Large intestine (tissue), 3 donors: ENCODE results near the gene SOCS6. TPM values are rescaled to one million over a fixed set of nuclear protein-coding genes. Genes with fewer than 3 reads are reported as not detected.

Source experiments
- DNase-seq, 2 donors: peaks; one replicate each; pipeline versions ENCODE4 v3.0.0 to v3.0.0-alpha.2; 2013
- H3K27ac ChIP-seq: one replicate; pipeline ENCODE4 v1.5.1; 2013; ENCODE audit warnings: low read length
- H3K27me3 ChIP-seq: 2 replicates; pipeline ENCODE4 v1.6.1; 2013; ENCODE audit warnings: low read length; ENCODE audit not compliant: control insufficient read depth, insufficient read depth
- H3K36me3 ChIP-seq: 2 replicates; pipeline ENCODE4 v1.6.1; 2013; ENCODE audit warnings: low read length; ENCODE audit not compliant: control insufficient read depth, insufficient read depth
- H3K4me1 ChIP-seq: one replicate; pipeline ENCODE4 v1.6.1; 2013; ENCODE audit warnings: low read length; ENCODE audit not compliant: control insufficient read depth, insufficient read depth
- H3K4me3 ChIP-seq: one replicate; pipeline ENCODE4 v1.5.1; 2013; ENCODE audit warnings: low read length
- H3K9me3 ChIP-seq: one replicate; pipeline ENCODE4 v1.6.1; 2013; ENCODE audit warnings: mild to moderate bottlenecking, low read depth, low read length, moderate library complexity; ENCODE audit not compliant: control insufficient read depth
- WGBS: methylation state at CpG from one replicate; pipeline ENCODE4 v1.1.5; 2013; ENCODE audit warnings: low lambda C conversion rate; ENCODE audit not compliant: insufficient coverage; 5-methylcytosine and 5-hydroxymethylcytosine counted together
- polyA plus RNA-seq: library from polyadenylated mRNA; unstranded; fragments of 120-200 nt; gene quantifications from one replicate; pipeline ENCODE4 v1.2.1, GENCODE V29; 2013

SOCS6 gene
- polyA plus RNA-seq, 1 donor = 37.3 TPM

DNA sequence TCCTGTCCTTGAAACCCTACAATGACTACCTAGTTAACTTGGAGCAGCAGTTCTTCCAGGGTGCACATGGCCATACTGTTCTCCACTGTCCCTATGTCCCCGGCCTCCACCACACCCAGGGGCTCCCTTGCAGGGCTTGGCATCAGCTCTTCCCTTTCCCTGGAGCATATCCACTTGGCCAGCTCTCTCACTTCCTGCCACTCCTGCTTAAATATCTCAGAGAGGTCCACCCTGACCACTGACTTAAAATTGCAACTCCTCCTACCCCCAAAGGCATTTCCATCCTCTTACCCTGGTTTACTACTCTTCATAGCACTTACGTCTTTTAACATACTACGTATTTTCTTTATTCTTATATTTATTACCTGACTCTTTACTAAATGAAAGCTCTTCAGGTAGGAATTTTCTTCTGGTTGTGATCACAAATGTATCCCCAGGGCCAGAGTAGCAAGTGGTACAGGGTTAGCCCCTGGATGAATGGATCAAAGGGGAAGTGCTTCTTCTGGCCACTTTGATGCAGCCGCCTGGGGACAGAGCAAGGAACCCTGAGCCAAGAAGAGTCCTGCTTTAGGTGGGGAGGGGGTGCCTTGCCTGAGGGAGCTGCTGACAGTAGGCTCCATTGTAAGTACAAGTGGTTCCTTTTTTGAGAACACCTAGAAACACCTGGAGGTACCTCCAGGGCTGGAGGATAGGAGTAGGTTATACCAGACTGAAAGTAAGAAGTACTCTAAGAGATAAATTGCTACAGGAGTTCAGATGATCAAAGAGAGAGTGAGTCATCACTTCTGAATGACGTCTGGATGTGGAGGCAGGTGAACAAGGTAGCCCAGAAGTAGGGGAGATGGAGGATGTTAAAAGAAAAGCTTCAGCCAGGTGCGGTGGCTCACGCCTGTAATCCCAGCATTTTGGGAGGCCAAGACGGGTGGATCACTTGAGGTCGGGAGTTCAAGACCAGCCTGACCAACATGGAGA lies 82.2 kb downstream of the SOCS6 start:
- Histone ChIP-seq H3K27me3 (no peaks in the 10 kb centered on the region), H3K36me3 (no peaks in the 10 kb centered on the region), H3K27ac (no peak overlapping the region), H3K9me3 (no peaks in the 10 kb centered on the region), H3K4me1 (peaks cover 31% of the 10 kb centered on the region), H3K4me3 (no peak overlapping the region)
- WGBS = 76% methylated on average over 3 of the region's 9 CpGs
- peak; percentile 23 to 60 for DNase-seq

DNA sequence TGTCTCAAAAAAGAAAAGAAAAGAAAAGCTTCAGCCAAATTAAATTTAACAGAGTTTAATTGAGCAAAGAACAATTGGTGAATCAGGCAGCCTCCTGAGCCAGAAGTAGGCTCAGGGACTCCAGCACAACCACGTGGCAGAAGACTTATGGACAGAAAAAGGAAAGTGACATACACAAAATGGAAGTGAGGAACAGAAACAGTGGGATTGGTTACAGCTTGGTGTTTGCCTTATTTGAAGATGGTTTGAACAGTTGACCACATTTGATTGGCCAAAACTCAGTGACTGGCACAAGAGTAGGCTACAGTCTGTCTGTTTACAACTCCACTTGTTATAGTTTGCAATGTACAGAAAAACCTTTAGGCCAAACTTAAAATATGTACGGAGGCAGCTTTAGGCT lies 83.1 kb downstream of the SOCS6 start:
- no peak for DNase-seq
- Histone ChIP-seq H3K27ac (no peak overlapping the region), H3K4me3 (no peak overlapping the region), H3K36me3 (no peaks in the 10 kb centered on the region), H3K4me1 (peaks cover 32% of the 10 kb centered on the region), H3K9me3 (no peaks in the 10 kb centered on the region), H3K27me3 (no peaks in the 10 kb centered on the region)
- WGBS = no CpG with 5 or more reads among the region's 2 CpGs

DNA sequence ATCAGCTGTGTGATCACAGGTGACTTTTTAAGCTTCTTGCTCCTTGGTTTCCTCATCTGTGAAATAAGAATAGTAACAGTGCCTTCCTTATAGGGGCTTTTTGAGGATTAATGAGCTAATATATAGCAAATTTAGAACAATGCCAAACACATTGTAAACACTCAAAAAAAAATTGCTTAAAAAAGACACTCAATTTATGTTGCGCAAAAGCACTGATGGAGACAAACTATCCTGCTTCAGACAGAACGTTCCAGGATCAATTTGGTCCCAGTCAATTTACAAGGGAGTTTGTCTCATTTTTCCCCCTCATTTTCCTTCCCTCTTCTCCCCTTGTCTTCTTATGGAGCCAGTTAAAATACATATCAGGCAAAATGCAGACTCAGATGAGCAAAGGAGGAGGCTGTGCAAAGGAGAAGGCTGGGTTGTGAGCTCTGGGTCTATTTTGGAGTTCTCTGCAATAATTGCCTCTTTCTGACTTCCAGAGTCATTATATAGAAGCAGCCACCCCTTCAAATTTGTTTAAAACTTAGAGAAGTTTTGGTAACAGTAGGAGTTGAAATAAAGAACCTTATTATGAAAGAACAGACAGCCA lies 83.7 kb downstream of the SOCS6 start:
- peak overlapping the region; percentile 83 for H3K27ac ChIP-seq
- WGBS = 100% methylated on average over 2 of the region's 2 CpGs
- no peaks in the 10 kb centered on the region for H3K27me3 ChIP-seq
- no peak overlapping the region for H3K4me3 ChIP-seq
- peaks cover 38% of the 10 kb centered on the region for H3K4me1 ChIP-seq
- no peaks in the 10 kb centered on the region for H3K9me3 ChIP-seq
- no peaks in the 10 kb centered on the region for H3K36me3 ChIP-seq
- no peak for DNase-seq

DNA sequence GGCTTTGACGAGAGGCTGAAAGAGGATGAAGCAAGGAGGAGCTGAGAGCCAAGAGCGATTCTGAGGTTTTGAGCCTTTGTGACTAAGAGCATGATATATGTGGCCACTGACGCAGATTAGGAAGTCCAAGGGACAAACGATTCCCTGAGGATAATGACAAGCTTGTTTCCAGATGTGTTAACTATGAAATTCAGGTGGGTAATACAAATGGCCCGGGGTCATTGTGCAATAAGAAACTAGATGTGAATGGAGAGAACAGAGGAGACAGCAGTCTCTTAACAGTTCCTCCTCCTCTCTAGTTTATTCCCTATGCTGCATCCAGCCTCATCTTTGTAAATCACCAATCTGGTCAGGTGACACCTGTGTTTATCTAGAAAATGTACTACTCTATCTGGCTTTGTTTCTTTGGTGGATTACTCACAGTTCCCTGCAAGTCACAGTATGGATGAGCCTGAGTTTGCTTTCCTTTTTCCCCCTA lies 84.2 kb downstream of the SOCS6 start:
- H3K36me3 ChIP-seq = no peaks in the 10 kb centered on the region
- H3K9me3 ChIP-seq = no peaks in the 10 kb centered on the region
- peak overlapping the region; percentile 83 for H3K27ac ChIP-seq
- no peaks in the 10 kb centered on the region for H3K27me3 ChIP-seq
- WGBS = 20% methylated on average over 1 of the region's 5 CpGs
- DNase-seq = peak; percentile 45 to 79
- peaks cover 43% of the 10 kb centered on the region for H3K4me1 ChIP-seq
- H3K4me3 ChIP-seq = no peak overlapping the region

DNA sequence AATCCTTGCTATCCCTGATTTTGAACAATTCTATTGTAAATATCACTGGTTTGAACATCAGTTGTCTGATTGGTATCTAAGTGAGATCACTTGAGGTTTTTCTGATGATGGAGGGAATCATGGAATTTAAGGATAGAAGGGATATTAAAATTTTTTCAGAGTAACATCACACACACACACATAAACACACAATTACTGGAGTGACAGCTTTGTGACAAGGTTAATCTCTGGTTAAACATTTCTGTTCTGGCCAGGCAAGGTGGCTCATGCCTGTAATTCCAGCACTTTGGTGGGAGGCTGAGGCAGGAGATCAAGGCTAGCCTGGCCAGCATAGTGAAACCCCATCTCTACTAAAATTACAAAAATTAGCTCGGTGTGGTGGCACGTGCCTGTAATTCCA lies 85.3 kb downstream of the SOCS6 start:
- WGBS = no CpG with 5 or more reads among the region's 2 CpGs
- H3K4me1 ChIP-seq = peaks cover 50% of the 10 kb centered on the region
- H3K4me3 ChIP-seq = no peak overlapping the region
- H3K36me3 ChIP-seq = no peaks in the 10 kb centered on the region
- H3K27me3 ChIP-seq = no peaks in the 10 kb centered on the region
- no peak for DNase-seq
- peak overlapping the region; percentile 83 for H3K27ac ChIP-seq
- H3K9me3 ChIP-seq = no peaks in the 10 kb centered on the region

DNA sequence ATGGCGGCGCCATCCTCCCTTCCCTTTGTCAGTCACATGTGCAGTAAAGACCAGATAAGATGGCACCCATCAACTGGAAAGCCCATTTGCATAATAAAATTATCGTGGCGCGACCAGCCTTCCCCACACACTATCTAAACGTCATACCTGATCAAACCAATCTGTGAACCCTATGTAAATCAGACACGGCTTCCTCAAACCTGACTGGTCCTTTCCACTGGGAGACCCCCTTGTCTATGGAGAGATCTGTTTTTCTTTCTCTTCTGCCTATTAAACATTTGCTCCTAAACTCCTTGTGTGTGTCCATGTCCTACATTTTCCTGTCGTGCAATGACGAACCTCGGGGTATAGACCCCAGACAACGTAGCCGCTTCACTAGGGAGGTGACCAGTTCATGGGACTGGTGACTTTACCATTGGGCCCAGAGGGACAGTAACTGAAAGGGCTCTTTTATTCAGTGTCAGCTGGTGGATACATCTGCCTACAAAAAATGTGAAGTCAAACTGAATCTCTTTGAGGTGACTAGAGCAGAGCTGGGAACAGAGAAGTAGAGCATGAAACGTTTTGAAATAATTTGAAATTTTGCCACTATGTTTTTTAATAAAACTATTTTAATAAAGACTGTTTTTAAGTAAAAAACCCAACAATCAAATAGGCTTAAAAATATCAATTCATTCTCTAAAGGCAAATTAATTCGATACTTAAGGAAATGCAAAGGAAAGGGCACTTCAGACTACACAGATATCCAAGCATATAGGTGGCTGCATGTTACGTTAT lies 87.5 kb downstream of the SOCS6 start:
- no peak for DNase-seq
- no peak overlapping the region for H3K4me3 ChIP-seq
- peak overlapping the region; percentile 93 for H3K27ac ChIP-seq
- H3K9me3 ChIP-seq = no peaks in the 10 kb centered on the region
- WGBS = 35% methylated on average over 4 of the region's 15 CpGs
- H3K4me1 ChIP-seq = peaks cover 60% of the 10 kb centered on the region
- no peaks in the 10 kb centered on the region for H3K27me3 ChIP-seq
- H3K36me3 ChIP-seq = no peaks in the 10 kb centered on the region

DNA sequence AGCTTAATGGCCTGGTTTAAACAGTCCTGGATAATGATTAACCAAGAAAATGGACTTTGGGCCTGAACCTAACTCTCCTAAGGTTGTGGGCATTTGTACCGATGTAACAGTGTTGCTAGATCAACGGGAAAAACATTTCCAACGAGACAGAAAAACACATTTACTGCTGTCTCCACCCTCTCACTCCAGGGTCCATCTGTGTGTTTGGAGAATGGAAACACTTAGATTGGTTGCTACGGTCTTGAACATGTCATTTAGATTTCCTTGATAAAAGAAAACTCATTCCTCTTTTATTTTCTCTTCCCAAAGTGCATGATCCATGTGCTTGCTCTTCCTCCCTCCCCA lies 88.0 kb downstream of the SOCS6 start:
- no peak overlapping the region for H3K4me3 ChIP-seq
- no CpG with 5 or more reads among the region's 4 CpGs for WGBS
- H3K36me3 ChIP-seq = no peaks in the 10 kb centered on the region
- no peaks in the 10 kb centered on the region for H3K9me3 ChIP-seq
- peaks cover 66% of the 10 kb centered on the region for H3K4me1 ChIP-seq
- peak; percentile 95 to 99 for DNase-seq
- H3K27me3 ChIP-seq = no peaks in the 10 kb centered on the region
- peak overlapping the region; percentile 93 for H3K27ac ChIP-seq

DNA sequence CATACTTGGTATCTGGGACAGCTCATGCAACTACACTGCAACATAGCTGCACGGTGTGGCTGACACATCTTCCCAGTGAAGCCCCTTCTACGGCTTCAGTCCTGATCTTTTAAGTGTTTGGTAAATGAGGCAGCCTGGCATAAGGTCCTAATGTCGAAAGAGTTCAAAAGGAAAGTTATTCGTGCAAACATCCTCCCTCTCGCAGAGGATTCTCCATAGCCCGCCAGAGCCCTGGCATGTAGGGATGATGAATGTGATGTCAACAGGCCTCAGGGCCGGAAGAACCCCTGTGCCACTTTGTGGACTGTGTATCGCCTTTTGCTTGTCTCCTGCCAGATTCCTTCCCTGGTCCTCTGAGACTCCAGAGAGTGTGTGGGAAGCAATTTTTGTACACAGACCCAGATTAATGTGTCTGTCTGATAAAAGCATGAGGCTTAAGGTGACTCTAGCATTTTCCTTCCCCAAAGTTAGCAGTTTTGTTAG lies 88.5 kb downstream of the SOCS6 start:
- Histone ChIP-seq H3K36me3 (no peaks in the 10 kb centered on the region), H3K27me3 (no peaks in the 10 kb centered on the region), H3K4me1 (peaks cover 66% of the 10 kb centered on the region), H3K4me3 (no peak overlapping the region), H3K9me3 (no peaks in the 10 kb centered on the region), H3K27ac (peak overlapping the region; percentile 93)
- DNase-seq = peak in 1 of 2 donors; percentile 64
- WGBS = no CpG with 5 or more reads among the region's 8 CpGs

DNA sequence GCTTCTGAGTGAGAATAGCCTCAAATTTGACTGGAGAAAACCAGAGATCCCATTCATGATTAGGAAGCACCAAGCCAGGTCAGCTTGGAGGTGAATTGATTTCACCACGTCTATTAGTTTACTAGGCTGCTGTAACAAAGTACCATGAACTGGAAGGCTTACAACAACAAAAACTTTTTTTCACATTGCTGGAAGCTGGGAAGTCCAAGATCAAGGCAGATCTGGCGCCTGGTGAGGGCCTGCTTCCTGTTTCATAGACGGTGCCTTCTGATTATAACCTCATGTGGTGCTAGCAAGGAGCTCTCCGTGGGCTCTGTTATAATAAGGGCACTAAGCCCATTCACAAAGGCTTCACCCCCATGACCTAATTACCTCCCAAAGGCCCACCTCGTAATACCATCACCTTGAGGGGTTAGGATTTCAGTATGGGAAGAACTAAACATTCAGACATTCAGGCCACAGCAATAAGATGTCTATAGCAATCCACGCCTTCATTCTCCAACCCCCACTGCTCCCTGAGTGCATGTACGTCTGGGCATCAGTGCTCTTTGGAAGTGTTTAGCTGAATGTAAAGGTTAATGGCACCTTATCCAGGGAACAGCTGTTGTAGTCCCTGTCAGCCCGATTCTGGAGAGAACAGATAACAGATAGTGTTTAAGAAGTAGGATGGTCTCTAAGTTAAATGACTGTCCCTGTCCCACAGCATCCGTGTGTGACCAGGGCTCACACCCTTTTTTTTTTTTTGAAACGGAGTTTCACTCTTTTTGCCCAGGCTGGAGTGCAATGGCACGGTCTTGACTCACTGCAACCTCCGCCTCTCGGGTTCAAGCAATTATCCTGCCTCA lies 89.2 kb downstream of the SOCS6 start:
- no CpG with 5 or more reads among the region's 13 CpGs for WGBS
- peaks cover 62% of the 10 kb centered on the region for H3K4me1 ChIP-seq
- DNase-seq = peak in 1 of 2 donors; percentile 54
- H3K27ac ChIP-seq = peak overlapping the region; percentile 93
- no peaks in the 10 kb centered on the region for H3K36me3 ChIP-seq
- H3K4me3 ChIP-seq = no peak overlapping the region
- no peaks in the 10 kb centered on the region for H3K9me3 ChIP-seq
- H3K27me3 ChIP-seq = no peaks in the 10 kb centered on the region
